ENCODE data around the gene HUWE1. TPM values are rescaled to one million over a fixed set of nuclear protein-coding genes. Genes with fewer than 3 reads are reported as not detected.

Gene HUWE1
- total and polyA plus RNA-seq, 9 of the 15 experiments (the other 6 are each of a cell fraction or from before 2014, with no cell fraction given), result 23.9 to 204 (median 65.1) TPM

DNA sequence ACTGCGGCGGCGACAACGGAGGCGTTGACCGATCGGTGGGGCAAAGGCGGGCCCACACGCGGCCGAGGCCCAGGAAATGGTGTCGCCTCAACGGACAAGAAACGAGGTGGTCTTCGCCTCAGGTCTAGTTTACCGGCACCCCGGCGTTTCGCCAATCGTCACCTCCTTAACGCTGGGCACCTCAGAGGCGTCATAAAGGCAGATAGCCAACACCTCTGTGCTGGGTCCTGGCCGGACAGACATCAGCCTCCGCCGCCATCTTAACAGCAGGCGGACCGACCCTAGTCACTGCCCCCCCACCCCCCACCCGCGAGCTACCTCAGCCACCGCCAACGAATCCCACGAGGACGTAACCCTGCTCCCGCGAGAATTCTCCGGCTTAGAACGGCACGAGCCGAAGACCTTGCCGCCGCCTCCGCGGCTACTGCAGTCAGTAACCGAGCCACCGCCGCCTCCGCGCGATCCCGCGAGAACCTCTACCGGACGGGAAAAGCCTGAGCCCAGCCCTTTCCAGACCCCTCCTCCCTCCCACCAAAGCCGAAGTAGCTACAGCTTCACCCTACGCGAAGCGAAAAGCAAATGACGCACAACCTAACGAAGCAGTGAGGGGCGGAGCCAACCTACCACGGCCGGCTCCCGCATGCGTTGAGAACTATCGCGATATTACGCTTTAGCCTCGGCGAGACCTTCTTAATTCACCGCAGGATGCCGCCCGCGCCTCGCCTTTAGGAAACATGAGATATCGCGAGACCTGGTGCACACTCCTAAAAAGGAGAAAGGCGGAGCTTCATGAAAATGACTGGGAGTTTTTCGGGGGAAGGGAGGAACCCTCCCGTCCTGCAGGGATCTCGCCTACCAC lies 2.7 kb downstream of the HUWE1 start (continued):
- TF ChIP-seq, protein P1, sequence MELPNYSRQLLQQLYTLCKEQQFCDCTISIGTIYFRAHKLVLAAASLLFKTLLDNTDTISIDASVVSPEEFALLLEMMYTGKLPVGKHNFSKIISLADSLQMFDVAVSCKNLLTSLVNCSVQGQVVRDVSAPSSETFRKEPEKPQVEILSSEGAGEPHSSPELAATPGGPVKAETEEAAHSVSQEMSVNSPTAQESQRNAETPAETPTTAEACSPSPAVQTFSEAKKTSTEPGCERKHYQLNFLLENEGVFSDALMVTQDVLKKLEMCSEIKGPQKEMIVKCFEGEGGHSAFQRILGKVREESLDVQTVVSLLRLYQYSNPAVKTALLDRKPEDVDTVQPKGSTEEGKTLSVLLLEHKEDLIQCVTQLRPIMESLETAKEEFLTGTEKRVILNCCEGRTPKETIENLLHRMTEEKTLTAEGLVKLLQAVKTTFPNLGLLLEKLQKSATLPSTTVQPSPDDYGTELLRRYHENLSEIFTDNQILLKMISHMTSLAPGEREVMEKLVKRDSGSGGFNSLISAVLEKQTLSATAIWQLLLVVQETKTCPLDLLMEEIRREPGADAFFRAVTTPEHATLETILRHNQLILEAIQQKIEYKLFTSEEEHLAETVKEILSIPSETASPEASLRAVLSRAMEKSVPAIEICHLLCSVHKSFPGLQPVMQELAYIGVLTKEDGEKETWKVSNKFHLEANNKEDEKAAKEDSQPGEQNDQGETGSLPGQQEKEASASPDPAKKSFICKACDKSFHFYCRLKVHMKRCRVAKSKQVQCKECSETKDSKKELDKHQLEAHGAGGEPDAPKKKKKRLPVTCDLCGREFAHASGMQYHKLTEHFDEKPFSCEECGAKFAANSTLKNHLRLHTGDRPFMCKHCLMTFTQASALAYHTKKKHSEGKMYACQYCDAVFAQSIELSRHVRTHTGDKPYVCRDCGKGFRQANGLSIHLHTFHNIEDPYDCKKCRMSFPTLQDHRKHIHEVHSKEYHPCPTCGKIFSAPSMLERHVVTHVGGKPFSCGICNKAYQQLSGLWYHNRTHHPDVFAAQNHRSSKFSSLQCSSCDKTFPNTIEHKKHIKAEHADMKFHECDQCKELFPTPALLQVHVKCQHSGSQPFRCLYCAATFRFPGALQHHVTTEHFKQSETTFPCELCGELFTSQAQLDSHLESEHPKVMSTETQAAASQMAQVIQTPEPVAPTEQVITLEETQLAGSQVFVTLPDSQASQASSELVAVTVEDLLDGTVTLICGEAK (IDR thresholded peaks at IDR 0.05), result no peak
- TF ChIP-seq, protein P1 (CRISPR knock-in tag; IDR thresholded peaks at IDR 0.05), result no peak
- TF ChIP-seq, protein P2, sequence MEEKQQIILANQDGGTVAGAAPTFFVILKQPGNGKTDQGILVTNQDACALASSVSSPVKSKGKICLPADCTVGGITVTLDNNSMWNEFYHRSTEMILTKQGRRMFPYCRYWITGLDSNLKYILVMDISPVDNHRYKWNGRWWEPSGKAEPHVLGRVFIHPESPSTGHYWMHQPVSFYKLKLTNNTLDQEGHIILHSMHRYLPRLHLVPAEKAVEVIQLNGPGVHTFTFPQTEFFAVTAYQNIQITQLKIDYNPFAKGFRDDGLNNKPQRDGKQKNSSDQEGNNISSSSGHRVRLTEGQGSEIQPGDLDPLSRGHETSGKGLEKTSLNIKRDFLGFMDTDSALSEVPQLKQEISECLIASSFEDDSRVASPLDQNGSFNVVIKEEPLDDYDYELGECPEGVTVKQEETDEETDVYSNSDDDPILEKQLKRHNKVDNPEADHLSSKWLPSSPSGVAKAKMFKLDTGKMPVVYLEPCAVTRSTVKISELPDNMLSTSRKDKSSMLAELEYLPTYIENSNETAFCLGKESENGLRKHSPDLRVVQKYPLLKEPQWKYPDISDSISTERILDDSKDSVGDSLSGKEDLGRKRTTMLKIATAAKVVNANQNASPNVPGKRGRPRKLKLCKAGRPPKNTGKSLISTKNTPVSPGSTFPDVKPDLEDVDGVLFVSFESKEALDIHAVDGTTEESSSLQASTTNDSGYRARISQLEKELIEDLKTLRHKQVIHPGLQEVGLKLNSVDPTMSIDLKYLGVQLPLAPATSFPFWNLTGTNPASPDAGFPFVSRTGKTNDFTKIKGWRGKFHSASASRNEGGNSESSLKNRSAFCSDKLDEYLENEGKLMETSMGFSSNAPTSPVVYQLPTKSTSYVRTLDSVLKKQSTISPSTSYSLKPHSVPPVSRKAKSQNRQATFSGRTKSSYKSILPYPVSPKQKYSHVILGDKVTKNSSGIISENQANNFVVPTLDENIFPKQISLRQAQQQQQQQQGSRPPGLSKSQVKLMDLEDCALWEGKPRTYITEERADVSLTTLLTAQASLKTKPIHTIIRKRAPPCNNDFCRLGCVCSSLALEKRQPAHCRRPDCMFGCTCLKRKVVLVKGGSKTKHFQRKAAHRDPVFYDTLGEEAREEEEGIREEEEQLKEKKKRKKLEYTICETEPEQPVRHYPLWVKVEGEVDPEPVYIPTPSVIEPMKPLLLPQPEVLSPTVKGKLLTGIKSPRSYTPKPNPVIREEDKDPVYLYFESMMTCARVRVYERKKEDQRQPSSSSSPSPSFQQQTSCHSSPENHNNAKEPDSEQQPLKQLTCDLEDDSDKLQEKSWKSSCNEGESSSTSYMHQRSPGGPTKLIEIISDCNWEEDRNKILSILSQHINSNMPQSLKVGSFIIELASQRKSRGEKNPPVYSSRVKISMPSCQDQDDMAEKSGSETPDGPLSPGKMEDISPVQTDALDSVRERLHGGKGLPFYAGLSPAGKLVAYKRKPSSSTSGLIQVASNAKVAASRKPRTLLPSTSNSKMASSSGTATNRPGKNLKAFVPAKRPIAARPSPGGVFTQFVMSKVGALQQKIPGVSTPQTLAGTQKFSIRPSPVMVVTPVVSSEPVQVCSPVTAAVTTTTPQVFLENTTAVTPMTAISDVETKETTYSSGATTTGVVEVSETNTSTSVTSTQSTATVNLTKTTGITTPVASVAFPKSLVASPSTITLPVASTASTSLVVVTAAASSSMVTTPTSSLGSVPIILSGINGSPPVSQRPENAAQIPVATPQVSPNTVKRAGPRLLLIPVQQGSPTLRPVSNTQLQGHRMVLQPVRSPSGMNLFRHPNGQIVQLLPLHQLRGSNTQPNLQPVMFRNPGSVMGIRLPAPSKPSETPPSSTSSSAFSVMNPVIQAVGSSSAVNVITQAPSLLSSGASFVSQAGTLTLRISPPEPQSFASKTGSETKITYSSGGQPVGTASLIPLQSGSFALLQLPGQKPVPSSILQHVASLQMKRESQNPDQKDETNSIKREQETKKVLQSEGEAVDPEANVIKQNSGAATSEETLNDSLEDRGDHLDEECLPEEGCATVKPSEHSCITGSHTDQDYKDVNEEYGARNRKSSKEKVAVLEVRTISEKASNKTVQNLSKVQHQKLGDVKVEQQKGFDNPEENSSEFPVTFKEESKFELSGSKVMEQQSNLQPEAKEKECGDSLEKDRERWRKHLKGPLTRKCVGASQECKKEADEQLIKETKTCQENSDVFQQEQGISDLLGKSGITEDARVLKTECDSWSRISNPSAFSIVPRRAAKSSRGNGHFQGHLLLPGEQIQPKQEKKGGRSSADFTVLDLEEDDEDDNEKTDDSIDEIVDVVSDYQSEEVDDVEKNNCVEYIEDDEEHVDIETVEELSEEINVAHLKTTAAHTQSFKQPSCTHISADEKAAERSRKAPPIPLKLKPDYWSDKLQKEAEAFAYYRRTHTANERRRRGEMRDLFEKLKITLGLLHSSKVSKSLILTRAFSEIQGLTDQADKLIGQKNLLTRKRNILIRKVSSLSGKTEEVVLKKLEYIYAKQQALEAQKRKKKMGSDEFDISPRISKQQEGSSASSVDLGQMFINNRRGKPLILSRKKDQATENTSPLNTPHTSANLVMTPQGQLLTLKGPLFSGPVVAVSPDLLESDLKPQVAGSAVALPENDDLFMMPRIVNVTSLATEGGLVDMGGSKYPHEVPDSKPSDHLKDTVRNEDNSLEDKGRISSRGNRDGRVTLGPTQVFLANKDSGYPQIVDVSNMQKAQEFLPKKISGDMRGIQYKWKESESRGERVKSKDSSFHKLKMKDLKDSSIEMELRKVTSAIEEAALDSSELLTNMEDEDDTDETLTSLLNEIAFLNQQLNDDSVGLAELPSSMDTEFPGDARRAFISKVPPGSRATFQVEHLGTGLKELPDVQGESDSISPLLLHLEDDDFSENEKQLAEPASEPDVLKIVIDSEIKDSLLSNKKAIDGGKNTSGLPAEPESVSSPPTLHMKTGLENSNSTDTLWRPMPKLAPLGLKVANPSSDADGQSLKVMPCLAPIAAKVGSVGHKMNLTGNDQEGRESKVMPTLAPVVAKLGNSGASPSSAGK (IDR thresholded peaks at IDR 0.05), result no peak
- TF ChIP-seq ZNF696 (CRISPR knock-in tag; conservative IDR thresholded peaks at IDR 0.05) (no peak), KDM1A (IDR thresholded peaks at IDR 0.05) (no peak), BCL6 (CRISPR knock-in tag; IDR thresholded peaks at IDR 0.05) (no peak)

All from K562 (cell line).